ENCODE measurements around the gene ERF.

The ERF gene

GRCh38 chr19:42254850-42255765 lies at the start of gene ERF:
Gene ERF, minus strand, starts transcription at chr19:42255128. Its CDS starts 129 bp downstream, at chr19:42254999.
- DNase-seq (ENCODE audit: extremely low read depth in 1 of 2, low read depth in 1 of 2) = peak; percentile 75 to 89

GRCh38 chr19:42303876-42304275 lies 48.9 kb upstream of the ERF start:
- DNase-seq (ENCODE audit: extremely low read depth in 1 of 2, low read depth in 1 of 2) = no peak

GRCh38 chr19:42303101-42303464 lies 48.2 kb upstream of the ERF start:
- DNase-seq (ENCODE audit: extremely low read depth in 1 of 2, low read depth in 1 of 2) = no peak

GRCh38 chr19:42301646-42302203 lies 46.8 kb upstream of the ERF start, which contains the start of gene PRR19:
Gene PRR19, plus strand, starts transcription at chr19:42302132. Its CDS starts 7,453 bp downstream, at chr19:42309585.
- no peak for DNase-seq (ENCODE audit: extremely low read depth in 1 of 2, low read depth in 1 of 2)

GRCh38 chr19:42297039-42297438 lies 42.1 kb upstream of the ERF start:
- DNase-seq (ENCODE audit: extremely low read depth in 1 of 2, low read depth in 1 of 2) = no peak

- DNase-seq (ENCODE audit: extremely low read depth in 1 of 2, low read depth in 1 of 2) = peak; percentile 76 to 87
These were observed 41.0 kb upstream of the ERF start for GRCh38 chr19:42295831-42296525.

- DNase-seq (ENCODE audit: extremely low read depth in 1 of 2, low read depth in 1 of 2) = no peak
These were observed 40.4 kb upstream of the ERF start for GRCh38 chr19:42295342-42295741.

- no peak for DNase-seq (ENCODE audit: extremely low read depth in 1 of 2, low read depth in 1 of 2)
These were observed 39.7 kb upstream of the ERF start for GRCh38 chr19:42294471-42295137.

GRCh38 chr19:42293948-42294347 lies 39.0 kb upstream of the ERF start:
- no peak for DNase-seq (ENCODE audit: extremely low read depth in 1 of 2, low read depth in 1 of 2)

- DNase-seq (ENCODE audit: extremely low read depth in 1 of 2, low read depth in 1 of 2) = no peak
These were observed 38.6 kb upstream of the ERF start for GRCh38 chr19:42293540-42293939.

GRCh38 chr19:42292963-42293362 lies 38.0 kb upstream of the ERF start:
- no peak for DNase-seq (ENCODE audit: extremely low read depth in 1 of 2, low read depth in 1 of 2)

- DNase-seq (ENCODE audit: extremely low read depth in 1 of 2, low read depth in 1 of 2) = no peak
These were observed 37.4 kb upstream of the ERF start for GRCh38 chr19:42292042-42292960.

GRCh38 chr19:42291435-42291810 lies 36.5 kb upstream of the ERF start:
- no peak for DNase-seq (ENCODE audit: extremely low read depth in 1 of 2, low read depth in 1 of 2)

- peak in 1 of 2 donors; percentile 26 for DNase-seq (ENCODE audit: extremely low read depth in 1 of 2, low read depth in 1 of 2)
These were observed 35.9 kb upstream of the ERF start for GRCh38 chr19:42290523-42291434.

GRCh38 chr19:42290136-42290522 lies 35.2 kb upstream of the ERF start:
- no peak for DNase-seq (ENCODE audit: extremely low read depth in 1 of 2, low read depth in 1 of 2)

- DNase-seq (ENCODE audit: extremely low read depth in 1 of 2, low read depth in 1 of 2) = no peak
These were observed 34.7 kb upstream of the ERF start for GRCh38 chr19:42289556-42290041.

- DNase-seq (ENCODE audit: extremely low read depth in 1 of 2, low read depth in 1 of 2) = no peak
These were observed 34.1 kb upstream of the ERF start for GRCh38 chr19:42288881-42289555.

GRCh38 chr19:42288387-42288786 lies 33.5 kb upstream of the ERF start:
- DNase-seq (ENCODE audit: extremely low read depth in 1 of 2, low read depth in 1 of 2) = no peak

- DNase-seq (ENCODE audit: extremely low read depth in 1 of 2, low read depth in 1 of 2) = no peak
These were observed 32.8 kb upstream of the ERF start for GRCh38 chr19:42287827-42288107.

All from activated CD8-positive, alpha-beta memory T cell treated with anti-CD3 and anti-CD28 coated beads for 1 hour (primary cell).